OCI-LY7 (cell line): ENCODE data around the gene VASH1. TPM values are rescaled to one million over a fixed set of nuclear protein-coding genes. Genes with fewer than 3 reads are reported as not detected.

Experiments
- BruUV-seq: library from RNA; stranded (reverse); fragments of 400-500 nt; replicated peaks from 2 replicates; lab custom pipeline; 2021; lab: Mats Ljungman, UMichigan
- CTCF ChIA-PET: fragments of 300-600 bp; sonication (Branson Sonifier 250); formaldehyde crosslinking; loops from one replicate; lab custom pipeline; 2022; ENCODE audit warnings: antibody characterized with exemption; ENCODE audit not compliant: unreplicated experiment; lab: Charles Lee
- POLR2A ChIA-PET: fragments of 300-600 bp; sonication (Branson Sonifier 250); formaldehyde crosslinking; loops from one replicate; lab custom pipeline; 2022; ENCODE audit warnings: antibody characterized with exemption; lab: Charles Lee
- DNase-seq: peaks from one replicate; pipeline ENCODE4 v3.0.0-alpha.2; 2015; ENCODE audit warnings: low spot score
- H2AFZ ChIP-seq: fragments of 200-600 bp; sonication (generic), shearing (Covaris generic); 2 replicates; pipeline ENCODE4 v1.6.1; 2014; ENCODE audit warnings: mild to moderate bottlenecking, antibody characterized with exemption, low read length, moderate library complexity
- H3K27ac ChIP-seq: fragments of 200-600 bp; sonication (generic); 2 replicates; pipeline ENCODE4 v1.5.1; 2014; ENCODE audit warnings: mixed run types, low read depth, mild to moderate bottlenecking, moderate library complexity, low read length, inconsistent platforms; ENCODE audit not compliant: poor library complexity, severe bottlenecking
- H3K36me3 ChIP-seq: fragments of 200-600 bp; sonication (generic); 2 replicates; pipeline ENCODE4 v1.6.1; 2014; ENCODE audit warnings: mild to moderate bottlenecking, antibody characterized with exemption, low read length, moderate library complexity, mixed read lengths; ENCODE audit not compliant: insufficient read depth
- H3K4me1 ChIP-seq: fragments of 200-600 bp; sonication (generic); 2 replicates; pipeline ENCODE4 v1.5.1; 2014; ENCODE audit warnings: mild to moderate bottlenecking, low read length; ENCODE audit not compliant: insufficient read depth, poor library complexity, severe bottlenecking
- H3K4me2 ChIP-seq: fragments of 200-600 bp; sonication (generic); 2 replicates; pipeline ENCODE4 v1.6.1; 2014; ENCODE audit warnings: mild to moderate bottlenecking, low read length
- H3K4me3 ChIP-seq: fragments of 200-600 bp; sonication (generic); 2 replicates; pipeline ENCODE4 v1.5.1; 2014; ENCODE audit warnings: mild to moderate bottlenecking, low read depth, low read length; ENCODE audit not compliant: poor library complexity, severe bottlenecking
- H3K79me2 ChIP-seq: fragments of 200-600 bp; sonication (generic); 2 replicates; pipeline ENCODE4 v1.6.1; 2016; ENCODE audit warnings: low read depth, mild to moderate bottlenecking, low read length, moderate library complexity, mixed read lengths; ENCODE audit not compliant: insufficient read depth
- H3K9me2 ChIP-seq: fragments of 200-600 bp; sonication (generic); 2 replicates; pipeline ENCODE4 v1.6.1; 2016; ENCODE audit warnings: mild to moderate bottlenecking, low read length, mixed read lengths; ENCODE audit not compliant: insufficient read depth
- H3K9me3 ChIP-seq: fragments of 200-600 bp; sonication (generic); 2 replicates; pipeline ENCODE4 v1.6.1; 2014; ENCODE audit warnings: mild to moderate bottlenecking, mixed run types, low read length, mixed read lengths
- H4K20me1 ChIP-seq: fragments of 200-600 bp; sonication (generic); 2 replicates; pipeline ENCODE4 v1.6.1; 2014; ENCODE audit warnings: mild to moderate bottlenecking, antibody characterized with exemption, low read length, moderate library complexity, mixed read lengths; ENCODE audit not compliant: insufficient read depth
- CTCF ChIP-seq: fragments of 200-600 bp; sonication (generic); conservative IDR thresholded peaks from 2 replicates; pipeline ENCODE4 v1.5.1; 2014; ENCODE audit warnings: mild to moderate bottlenecking, antibody characterized with exemption, low read length, moderate library complexity, mixed read lengths
- EZH2phosphoT487 ChIP-seq: fragments of 200-600 bp; sonication (generic); IDR thresholded peaks from 2 replicates; pipeline ENCODE4 v1.6.1; 2018; ENCODE audit warnings: low read depth, borderline replicate concordance, mild to moderate bottlenecking, mixed run types, antibody characterized with exemption, low read length, moderate library complexity, mixed read lengths
- intact Hi-C: fragments of 100-400 bp; cut with micrococcal nuclease; formaldehyde crosslinking; loops from one replicate; pipeline ENCODE4 v1.10.0; 2022; ENCODE audit not compliant: unreplicated experiment
- total RNA-seq, 2 experiments: library from RNA; depleted of rRNA in 1 of 2; stranded (reverse); fragments of >200 nt in 1 of 2; shearing (Covaris generic) in 1 of 2; gene quantifications; 2 replicates each; pipeline ENCODE4 v1.2.3, GENCODE V29; 2014 to 2022

The VASH1 gene
- total RNA-seq, 2 experiments from 2014 or later: not detected

DNA sequence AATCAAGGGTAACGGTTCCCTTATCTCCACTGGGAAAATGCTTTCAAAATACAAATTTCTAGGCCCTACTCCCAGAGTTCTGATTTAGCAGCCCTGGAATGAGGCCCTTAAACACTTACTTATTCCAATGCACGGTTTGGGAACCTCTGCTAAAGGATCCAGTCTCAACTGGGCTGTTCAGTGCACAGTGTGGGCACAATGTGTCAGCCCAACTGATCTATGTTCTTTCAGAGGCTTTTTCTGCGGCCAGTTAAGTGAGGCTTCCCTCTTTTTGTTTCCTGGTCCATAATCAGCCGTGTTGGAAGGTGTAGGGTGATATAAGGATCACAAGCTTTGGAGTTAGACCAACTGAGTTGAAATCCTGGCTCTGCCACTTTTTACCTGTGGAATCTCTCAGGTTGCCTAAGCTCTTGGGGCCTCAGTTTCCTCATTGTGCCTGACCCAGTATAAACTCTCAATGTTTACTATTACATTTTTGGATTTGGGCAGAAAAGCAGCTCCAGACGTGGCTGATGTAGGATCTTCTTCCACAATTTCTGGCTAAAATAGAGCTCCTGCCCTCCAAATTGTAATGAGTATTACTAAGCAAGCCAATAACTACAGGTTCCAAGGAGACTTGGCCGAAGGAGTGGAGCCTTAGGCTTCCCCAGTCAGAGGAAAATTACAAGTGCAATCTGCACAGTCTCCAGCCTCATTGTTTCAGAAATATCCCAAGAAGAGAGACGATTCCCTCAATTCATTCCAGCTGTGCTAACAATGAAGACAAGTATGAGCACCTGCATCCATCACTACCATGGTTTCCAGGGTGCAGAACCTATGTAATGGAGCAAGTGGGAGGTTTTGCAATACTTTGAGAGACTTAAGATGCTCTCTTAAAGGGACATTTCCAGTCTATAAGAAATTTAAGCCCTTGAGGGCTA, 53.7 kb downstream of the VASH1 start:
- Histone ChIP-seq H3K4me1 (peaks cover 22% of the 10 kb centered on the region), H3K9me2 (no peaks in the 10 kb centered on the region), H3K4me3 (no peak overlapping the region), H3K4me2 (no peak overlapping the region), H3K36me3 (no peaks in the 10 kb centered on the region), H2AFZ (no peak overlapping the region), H3K9me3 (no peaks in the 10 kb centered on the region), H4K20me1 (no peaks in the 10 kb centered on the region), H3K79me2 (peaks cover 11% of the 10 kb centered on the region; the same call in 1 of the 2 replicates), H3K27ac (no peak overlapping the region)
- ChIA-PET POLR2A (no interaction called here), CTCF (no interaction called here)
- TF ChIP-seq EZH2phosphoT487 (no peak), CTCF (no peak)
- no TSS peak for BruUV-seq
- intact Hi-C loops: no loop called here
- no peak for DNase-seq

DNA sequence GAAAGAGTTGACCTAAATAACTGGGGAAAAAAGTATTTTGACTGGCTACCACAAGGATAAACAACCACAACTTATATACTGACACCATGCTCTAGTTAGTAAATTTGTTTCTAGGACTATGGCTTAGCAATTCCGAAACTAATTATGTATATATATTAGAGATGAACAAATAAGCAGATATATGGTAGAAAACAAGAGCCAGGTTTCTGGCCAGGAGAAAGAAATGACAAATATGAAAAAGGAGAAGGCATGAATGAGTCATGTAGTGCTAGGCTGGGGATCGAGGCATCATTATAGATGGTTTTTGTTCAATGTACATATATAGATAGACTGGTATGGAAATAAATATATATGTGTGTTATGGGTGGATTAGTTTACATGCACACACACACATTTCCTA, 59.4 kb downstream of the VASH1 start:
- Histone ChIP-seq H3K79me2 (no peaks in the 10 kb centered on the region), H3K9me2 (no peaks in the 10 kb centered on the region), H3K4me3 (no peak overlapping the region), H3K4me1 (no peaks in the 10 kb centered on the region), H3K4me2 (no peak overlapping the region), H4K20me1 (no peaks in the 10 kb centered on the region), H3K9me3 (no peaks in the 10 kb centered on the region), H3K36me3 (no peaks in the 10 kb centered on the region), H3K27ac (no peak overlapping the region), H2AFZ (no peak overlapping the region)
- BruUV-seq: no TSS peak
- ChIA-PET CTCF (no interaction called here), POLR2A (no interaction called here)
- intact Hi-C loops: no loop called here
- TF ChIP-seq CTCF (no peak), EZH2phosphoT487 (no peak)
- no peak for DNase-seq

DNA sequence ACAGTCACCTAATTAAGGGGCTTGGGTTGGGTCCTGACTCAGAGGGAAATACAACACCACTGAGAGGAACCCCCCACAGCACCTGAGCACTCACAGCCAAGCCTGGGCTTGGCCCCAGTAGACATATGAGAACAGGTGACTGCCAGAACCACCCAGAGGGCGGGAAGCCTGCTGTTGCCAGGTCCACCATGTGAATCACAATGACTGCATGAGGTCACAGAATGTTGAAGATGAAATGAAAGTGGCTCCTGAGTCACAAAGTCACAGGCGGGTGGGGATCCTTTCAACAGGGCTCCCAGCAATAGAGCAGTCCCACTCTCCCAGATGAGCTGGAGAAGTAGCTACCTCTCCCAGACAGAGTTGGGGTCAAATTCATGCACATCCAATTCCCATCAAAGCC, 64.9 kb downstream of the VASH1 start, which contains the start of gene LRRC74A:
TSS of gene LRRC74A (plus strand) at position 287 of the 400 bp plus-strand sequence. CDS start 290 bp downstream, outside the sequence.
- ChIA-PET POLR2A (no interaction called here), CTCF (no interaction called here)
- Histone ChIP-seq H3K9me2 (no peaks in the 10 kb centered on the region), H3K79me2 (no peaks in the 10 kb centered on the region), H3K36me3 (no peaks in the 10 kb centered on the region), H2AFZ (no peak within 1 kb of the TSS), H3K4me3 (no peak within 1 kb of the TSS), H3K9me3 (no peaks in the 10 kb centered on the region), H3K27ac (no peak within 1 kb of the TSS), H4K20me1 (no peaks in the 10 kb centered on the region), H3K4me2 (no peak within 1 kb of the TSS), H3K4me1 (no peaks in the 10 kb centered on the region)
- TF ChIP-seq EZH2phosphoT487 (no peak), CTCF (no peak)
- intact Hi-C loops: no loop called here
- no TSS peak for BruUV-seq
- no peak for DNase-seq
